Activated CD8-positive, alpha-beta memory T cell treated with anti-CD3 and anti-CD28 coated beads for 36 hours (primary cell): ENCODE data around the gene TPSD1. TPM values are rescaled to one million over a fixed set of nuclear protein-coding genes. Genes with fewer than 3 reads are reported as not detected.
"Not testable (repeated sequence)": the region's sequence is repeated elsewhere in the genome, so short reads cannot be mapped to it uniquely, and the experiment has no call there.

Experiments used
- CTCF ChIA-PET: fragments of 350-600 bp; sonication (Branson Sonifier 250); formaldehyde crosslinking; loops from one replicate; lab custom pipeline; 2021; ENCODE audit warnings: antibody characterized with exemption; lab: Charles Lee
- POLR2A ChIA-PET: fragments of 350-600 bp; sonication (Branson Sonifier 250); formaldehyde crosslinking; loops from one replicate; lab custom pipeline; 2021; ENCODE audit warnings: antibody characterized with exemption; lab: Charles Lee
- total RNA-seq, 2 experiments: library from RNA; stranded (reverse); gene quantifications; one replicate each; pipeline ENCODE4 v1.2.3, GENCODE V29; 2021

Gene TPSD1
- total RNA-seq, 2 experiments from 2014 or later, result not detected

- POLR2A ChIA-PET, result no interaction called here
- CTCF ChIA-PET, result no interaction called here
These were observed 3.3 kb downstream of the TPSD1 start for GRCh38 chr16:1258906-1259759.

DNA sequence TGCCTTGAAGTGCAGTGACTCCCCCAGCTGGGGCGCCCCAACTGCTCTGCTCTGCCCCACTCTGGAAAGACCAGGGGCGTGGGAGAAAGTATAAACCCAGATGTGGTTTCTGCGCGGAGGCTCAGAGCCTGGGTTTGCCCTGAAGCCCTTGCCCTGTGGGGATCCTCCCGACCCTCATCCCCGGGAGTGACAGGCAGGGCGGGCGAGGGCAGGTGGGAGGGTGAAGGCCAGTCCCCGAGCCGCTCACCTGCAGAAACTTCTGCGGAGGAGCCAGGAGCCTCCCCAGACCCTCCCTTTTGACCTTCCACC lies 3.8 kb downstream of the TPSD1 start:
- CTCF ChIA-PET, result no interaction called here
- POLR2A ChIA-PET, result no interaction called here

- POLR2A ChIA-PET, result no interaction called here
- CTCF ChIA-PET, result no interaction called here
These were observed 4.3 kb downstream of the TPSD1 start for GRCh38 chr16:1260101-1260680.

DNA sequence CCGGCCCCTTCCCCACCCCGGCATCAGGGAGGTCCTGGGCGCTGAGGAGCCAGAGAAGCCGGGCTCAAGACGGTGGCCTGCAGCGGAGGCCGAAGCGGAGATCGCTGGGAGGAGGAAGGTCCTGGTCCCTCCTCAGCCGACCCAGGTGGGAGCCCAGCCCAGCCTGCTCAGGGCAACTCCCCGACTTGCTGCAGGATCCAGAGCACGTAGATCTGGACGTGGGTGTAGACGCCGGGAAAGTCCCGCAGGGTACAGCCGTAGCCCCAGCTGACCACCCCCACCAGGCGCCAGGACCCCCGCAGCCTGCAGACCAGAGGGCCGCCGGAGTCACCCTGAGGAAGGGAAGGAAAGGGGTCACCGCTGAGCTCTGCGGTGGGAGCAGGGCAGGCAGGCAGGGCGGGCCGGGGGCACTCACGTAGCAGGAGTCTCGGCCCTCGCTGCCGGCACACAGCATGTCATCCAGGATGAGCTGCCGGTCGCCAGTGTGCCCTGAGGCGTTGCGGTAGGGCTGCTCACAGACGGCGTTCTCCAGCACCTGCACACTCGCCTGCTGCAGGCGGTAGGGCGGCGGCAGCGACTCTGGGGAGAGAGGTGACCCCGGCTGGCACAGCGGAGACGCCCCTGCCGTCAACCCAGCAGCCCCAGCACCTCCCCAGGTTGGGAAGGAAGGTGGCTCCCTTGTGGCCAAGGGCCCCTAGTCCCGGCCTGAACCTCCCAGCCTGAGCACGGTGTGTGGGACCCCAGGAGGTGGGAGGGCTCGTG lies 5.4 kb downstream of the TPSD1 start:
- CTCF ChIA-PET, result interaction anchor here (0.5 kb wide), 1 partner anchor 34 kb away, joined by 4 read pairs; no protein-coding TSS in a partner anchor
- POLR2A ChIA-PET, result no interaction called here

- ChIA-PET POLR2A (no interaction called here), CTCF (no interaction called here)
These were observed 6.5 kb downstream of the TPSD1 start for GRCh38 chr16:1262210-1262845.

DNA sequence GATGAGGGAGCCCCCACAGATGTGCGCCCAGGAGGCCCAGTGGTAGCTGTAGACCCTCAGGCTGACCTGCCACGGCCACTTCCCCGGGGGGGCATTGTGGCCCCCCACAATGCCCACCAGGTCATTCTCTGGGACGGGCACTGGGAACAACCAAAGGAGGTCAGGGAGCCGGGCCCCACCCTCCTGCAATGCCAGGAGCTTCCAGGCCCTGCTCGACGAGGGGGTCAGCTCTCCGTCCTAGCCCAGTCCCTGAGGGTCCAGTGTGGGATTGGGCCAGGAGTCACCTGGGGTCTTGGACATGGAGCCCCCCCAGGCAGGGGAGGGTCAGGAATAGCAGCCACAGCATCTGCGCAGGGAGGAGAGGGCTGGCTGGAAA lies 7.0 kb downstream of the TPSD1 start:
- ChIA-PET POLR2A (no interaction called here), CTCF (no interaction called here)

DNA sequence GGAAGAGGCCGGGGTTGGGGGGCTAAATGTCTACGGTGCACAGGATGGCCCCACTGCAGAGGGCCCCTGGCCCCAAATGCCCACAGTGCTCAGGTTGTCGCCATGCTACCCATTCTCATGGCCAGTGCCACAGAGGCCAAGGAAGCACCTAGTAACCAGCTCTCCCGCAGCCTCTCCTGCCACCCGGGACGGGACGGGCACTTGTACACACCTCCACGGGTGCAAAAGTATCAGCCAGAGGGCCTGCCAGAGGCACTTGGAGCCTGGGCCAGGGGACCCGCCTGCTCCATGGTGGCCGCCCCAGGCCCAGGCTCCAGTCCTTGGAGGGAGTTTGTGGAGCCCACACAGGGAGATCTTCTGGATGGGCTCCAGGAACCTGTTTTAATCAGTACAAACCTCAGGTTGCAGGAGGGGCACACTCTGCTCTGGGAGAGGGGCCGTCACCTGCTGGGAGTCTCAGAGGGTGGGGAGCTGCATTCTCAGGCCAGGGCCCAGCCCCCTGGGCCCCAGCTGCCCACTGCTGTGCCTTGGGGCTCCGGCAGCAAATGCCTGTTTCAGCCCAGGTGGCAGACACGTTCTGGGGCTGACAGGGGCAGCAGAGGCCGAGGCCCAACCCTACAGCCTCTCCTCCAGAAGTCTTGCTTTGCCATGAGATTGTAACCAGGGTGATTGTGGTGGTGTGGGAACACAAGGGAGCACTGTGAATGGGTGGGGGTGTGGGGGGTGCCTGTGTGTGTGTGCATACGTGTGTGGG lies 7.9 kb downstream of the TPSD1 start:
- ChIA-PET POLR2A (no interaction called here), CTCF (no interaction called here)

GRCh38 chr16:1264345-1265089 lies 8.6 kb downstream of the TPSD1 start:
- ChIA-PET CTCF (no interaction called here), POLR2A (no interaction called here)

DNA sequence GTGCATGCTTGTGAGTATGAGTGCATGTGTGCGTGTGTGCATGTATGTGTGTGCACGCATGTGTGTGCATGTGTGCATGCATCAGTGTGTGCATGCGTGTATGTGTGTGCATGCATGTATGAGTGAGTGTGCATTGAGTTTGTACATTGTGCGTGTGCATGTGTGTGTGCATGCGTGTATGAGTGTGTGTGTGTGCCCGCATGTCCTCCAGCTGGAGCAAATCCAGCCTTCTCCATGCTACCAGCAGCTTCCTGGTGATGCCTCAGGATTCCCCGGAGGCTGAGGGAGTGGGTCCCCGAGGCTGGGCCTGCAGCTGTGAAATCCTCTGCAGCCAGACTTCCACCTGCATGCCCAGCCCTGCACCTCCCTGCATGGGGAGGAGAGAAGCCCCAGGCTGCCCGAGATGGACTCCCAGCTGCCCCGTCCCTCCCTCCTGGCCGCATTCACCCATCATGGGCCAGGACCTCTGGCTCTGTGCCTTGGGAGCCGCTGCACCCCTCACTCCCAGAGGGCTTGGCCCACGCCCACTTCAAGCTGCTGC lies 9.3 kb downstream of the TPSD1 start:
- POLR2A ChIA-PET, result no interaction called here
- CTCF ChIA-PET, result no interaction called here

GRCh38 chr16:1265826-1266225 lies 10.0 kb downstream of the TPSD1 start:
- CTCF ChIA-PET, result no interaction called here
- POLR2A ChIA-PET, result no interaction called here

GRCh38 chr16:1269418-1269817 lies 13.5 kb downstream of the TPSD1 start:
- POLR2A ChIA-PET, result not testable (repeated sequence)
- CTCF ChIA-PET, result interaction anchor here (0.7 kb wide), 1 partner anchor 124 kb away, joined by 3 read pairs; no protein-coding TSS in a partner anchor

DNA sequence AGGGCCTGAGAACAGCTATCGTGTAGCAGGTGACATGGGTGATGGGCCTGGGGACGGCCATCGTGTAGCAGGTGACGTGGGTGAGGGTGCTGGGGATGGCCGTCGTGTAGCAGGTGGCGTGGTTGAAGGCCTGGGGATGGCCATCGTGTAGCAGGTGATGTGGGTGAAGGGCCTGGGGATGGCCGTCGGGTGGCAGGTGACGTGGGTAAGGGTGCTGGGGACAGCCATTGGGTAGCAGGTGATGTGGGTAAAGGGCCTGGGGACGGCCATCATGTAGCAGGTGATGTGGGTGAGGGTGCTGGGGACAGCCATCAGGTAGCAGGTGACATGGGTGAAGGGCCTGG lies 15.5 kb downstream of the TPSD1 start:
- ChIA-PET POLR2A (no interaction called here), CTCF (no interaction called here)

- POLR2A ChIA-PET, CTCF ChIA-PET: not testable (repeated sequence)
These were observed 16.0 kb downstream of the TPSD1 start for GRCh38 chr16:1271724-1272413.

- CTCF ChIA-PET, result no interaction called here
- POLR2A ChIA-PET, result no interaction called here
These were observed 16.8 kb downstream of the TPSD1 start for GRCh38 chr16:1272453-1273198.

DNA sequence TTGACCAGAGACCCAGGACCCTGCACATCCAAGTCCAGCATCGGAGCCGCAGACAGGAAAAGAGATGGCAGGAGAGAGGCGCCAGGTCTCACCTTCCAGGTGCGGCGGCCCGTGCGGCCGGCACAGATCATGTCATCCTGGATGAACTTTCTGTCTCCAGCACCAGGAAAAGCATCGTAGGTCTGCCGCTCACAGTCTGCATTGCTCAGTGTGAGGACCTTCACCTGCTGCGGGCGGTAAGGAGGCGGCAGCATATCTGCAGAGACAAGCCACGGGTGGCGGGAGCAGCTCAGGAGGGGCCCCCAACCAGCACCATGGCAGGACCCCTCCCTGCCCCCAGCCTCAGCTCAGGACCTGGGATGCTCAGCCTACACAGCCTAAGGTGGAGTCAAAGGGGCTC lies 17.9 kb downstream of the TPSD1 start:
- CTCF ChIA-PET, result no interaction called here
- POLR2A ChIA-PET, result no interaction called here

- POLR2A ChIA-PET, result no interaction called here
- CTCF ChIA-PET, result no interaction called here
These were observed 18.9 kb downstream of the TPSD1 start for GRCh38 chr16:1274767-1275166.

DNA sequence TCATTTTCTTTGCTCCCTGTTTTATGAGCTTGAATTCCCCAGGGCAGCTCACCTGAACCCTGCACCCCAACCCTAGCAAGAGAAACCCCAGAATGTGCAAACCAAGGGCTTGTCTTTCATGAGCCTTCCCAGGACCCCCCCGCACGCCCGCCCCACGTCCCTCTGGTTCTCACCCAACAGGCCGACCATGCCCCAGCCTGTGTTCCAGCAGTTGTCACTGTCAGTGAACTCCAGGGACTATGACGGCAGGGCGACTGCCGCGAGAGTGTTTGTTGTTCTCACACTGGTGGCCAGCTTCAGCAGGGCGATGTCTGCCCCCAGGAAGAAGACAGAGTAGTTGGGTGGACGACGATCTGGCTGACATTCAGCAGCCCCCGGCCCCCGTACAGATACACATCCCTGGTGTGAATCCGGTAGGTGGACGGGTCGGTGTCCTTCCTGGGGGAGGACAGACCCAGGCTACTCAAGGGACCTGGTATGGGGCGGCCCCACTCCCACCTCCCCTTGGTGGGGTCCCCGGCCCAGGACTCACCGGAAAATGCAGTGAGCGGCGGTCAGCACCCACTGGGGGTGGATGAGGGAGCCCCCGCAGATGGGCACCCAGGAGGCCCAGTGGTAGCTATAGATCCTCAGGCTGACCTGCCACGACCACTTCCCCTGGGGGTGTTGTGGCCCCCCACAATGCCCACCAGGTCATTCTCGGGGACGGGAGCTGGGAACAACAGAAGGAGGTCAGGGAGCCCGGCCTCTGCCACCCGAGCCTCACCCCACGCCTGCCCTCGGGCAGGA lies 20.1 kb downstream of the TPSD1 start:
- CTCF ChIA-PET, result no interaction called here
- POLR2A ChIA-PET, result no interaction called here
